HepG2 (cell line): Measurements from ENCODE around the gene ACTN4. TPM values are rescaled to one million over a fixed set of nuclear protein-coding genes. Genes with fewer than 3 reads are reported as not detected.

Source experiments
- BRF2 ChIP-seq: sonication (generic); formaldehyde crosslinking; IDR thresholded peaks from 2 replicates; pipeline ENCODE4 v1.8.1; 2022; ENCODE audit warnings: mild to moderate bottlenecking, missing genetic modification reagents
- FOXA1 ChIP-seq, 2 experiments: fragments of 450-650 bp in 1 of 2; sonication (generic) in 1 of 2; formaldehyde crosslinking in 1 of 2; IDR thresholded peaks; 2 replicates each; pipeline versions ENCODE4 v1.4.0 to v1.6.1; 2016 to 2020; ENCODE audit warnings: missing genetic modification reagents in 1 of 2
- IRF9 ChIP-seq: sonication (generic); formaldehyde crosslinking; IDR thresholded peaks from 2 replicates; pipeline ENCODE4 v1.8.0; 2022; ENCODE audit warnings: missing genetic modification reagents, mild to moderate bottlenecking, borderline replicate concordance
- KLF9 ChIP-seq: IDR thresholded peaks from 2 replicates; pipeline ENCODE4 v1.6.1; 2016; ENCODE audit warnings: low read depth
- RELA ChIP-seq: sonication (generic); formaldehyde crosslinking; IDR thresholded peaks from 2 replicates; pipeline ENCODE4 v1.4.0; 2020; ENCODE audit warnings: missing genetic modification reagents
- SRF ChIP-seq: IDR thresholded peaks from 2 replicates; pipeline ENCODE4 v1.6.1; 2011; ENCODE audit warnings: mild to moderate bottlenecking, low read depth, low read length, moderate library complexity
- TCF12 ChIP-seq, 2 experiments: fragments of 450-650 bp in 1 of 2; sonication (generic) in 1 of 2; formaldehyde crosslinking in 1 of 2; IDR thresholded peaks; 2 replicates each; pipeline versions ENCODE4 v1.6.1 to v1.8.0; 2017 to 2022; ENCODE audit warnings: antibody characterized with exemption in 1 of 2, mild to moderate bottlenecking in 1 of 2, missing genetic modification reagents in 1 of 2, moderate library complexity in 1 of 2
- TFDP1 ChIP-seq: IDR thresholded peaks from 2 replicates; pipeline ENCODE4 v1.6.1; 2016; ENCODE audit warnings: missing compliant biosample characterization, missing genetic modification reagents, borderline replicate concordance
- ZBTB40 ChIP-seq, 2 experiments: fragments of 450-650 bp in 1 of 2; sonication (generic) in 1 of 2; formaldehyde crosslinking in 1 of 2; IDR thresholded peaks; 2 replicates each; pipeline versions ENCODE4 v1.6.1 to v1.8.0; 2016 to 2022; ENCODE audit warnings: antibody characterized with exemption in 1 of 2, mild to moderate bottlenecking in 1 of 2, missing genetic modification reagents in 1 of 2
- ZNF17 ChIP-seq: sonication (generic); formaldehyde crosslinking; IDR thresholded peaks from 2 replicates; pipeline ENCODE4 v1.5.0; 2020; ENCODE audit warnings: mild to moderate bottlenecking, missing genetic modification reagents
- ZNF225 ChIP-seq: sonication (generic); formaldehyde crosslinking; IDR thresholded peaks from 2 replicates; pipeline ENCODE4 v1.4.0; 2020; ENCODE audit warnings: mild to moderate bottlenecking, missing genetic modification reagents
- ZNF383 ChIP-seq: sonication (generic); formaldehyde crosslinking; IDR thresholded peaks from 2 replicates; pipeline ENCODE4 v1.4.0; 2020; ENCODE audit warnings: missing genetic modification reagents, mild to moderate bottlenecking, borderline replicate concordance
- ZNF563 ChIP-seq: sonication (generic); formaldehyde crosslinking; IDR thresholded peaks from 2 replicates; pipeline ENCODE4 v1.8.0; 2022; ENCODE audit warnings: mild to moderate bottlenecking, moderate library complexity, missing genetic modification reagents
- polyA plus RNA-seq, 8 experiments: library from polyadenylated mRNA; depleted of rRNA in 3 of 8; stranded (reverse) in 7 of 8; unstranded in 1 of 8; fragments of >200 nt; fragmentation: Illumina TruSeq in 4 of 8; extraction: Trizol in 4 of 8; gene quantifications; 2 replicates each; pipeline versions ENCODE4 v1.2.1 to v1.2.3, GENCODE V29; 2011 to 2016; ENCODE audit warnings: low read depth in 4 of 8, missing spikeins in 1 of 8, mixed read lengths in 1 of 8; ENCODE audit not compliant: insufficient read depth in 1 of 8
- total RNA-seq, 5 experiments: library from RNA; depleted of rRNA; stranded (reverse); fragments of >200 nt; fragmentation: Illumina TruSeq; extraction: Trizol; gene quantifications; 2 replicates each; pipeline ENCODE4 v1.2.3, GENCODE V29; 2016; ENCODE audit warnings: low read depth in 1 of 5

The ACTN4 gene
- total and polyA plus RNA-seq, 2 of the 13 experiments (the other 11 are each of a cell fraction or from before 2014, with no cell fraction given): 171 to 192 TPM

GRCh38 chr19:38700902-38701454 is 53.5 kb downstream of the ACTN4 start (continued):
- TF ChIP-seq IRF9 (CRISPR knock-in tag) (peak; percentile 27; the same call in 1 of the 2 replicates), ZNF225 (no peak), ZNF383 (peak; percentile 33; the same call in 1 of the 2 replicates), BRF2 (CRISPR knock-in tag) (no peak; the same call in 1 of the 2 replicates), TCF12 (IDR thresholded peaks at IDR 0.05) (no peak), TCF12 (CRISPR knock-in tag; IDR thresholded peaks at IDR 0.05) (0 out of 2 replicates have a peak, but pooled peaks have one; percentile 37), RELA (no peak), FOXA1 (IDR thresholded peaks at IDR 0.05) (no peak), FOXA1 (CRISPR knock-in tag; IDR thresholded peaks at IDR 0.05) (peak; percentile 80), ZBTB40 (IDR thresholded peaks at IDR 0.05) (no peak), ZBTB40 (CRISPR knock-in tag; IDR thresholded peaks at IDR 0.05) (no peak; the same call in 1 of the 2 replicates), SRF (no peak), TFDP1 (CRISPR knock-in tag) (peak; percentile 62; the same call in 1 of the 2 replicates), ZNF17 (CRISPR knock-in tag) (no peak), ZNF563 (0 out of 2 replicates have a peak, but pooled peaks have one; percentile 23), KLF9 (CRISPR knock-in tag) (no peak)
